Gastrocnemius medialis (tissue), 4 donors: ENCODE measurements around the gene CCDC92. TPM values are rescaled to one million over a fixed set of nuclear protein-coding genes. Genes with fewer than 3 reads are reported as not detected.

Experiments
- ATAC-seq, 2 donors: fragments of 150-250 bp; one replicate each; pipeline ENCODE4 v1.9.1; 2016
- DNase-seq, 2 donors: peaks; one replicate each; pipeline ENCODE4 v3.0.0-alpha.2; 2019
- H3K27ac ChIP-seq, 4 donors: fragments of 200-600 bp; sonication (generic); 1 replicate in 1 of 4; 2 replicates in 3 of 4; pipeline ENCODE4 v1.5.1; 2016 to 2018; ENCODE audit warnings: mild to moderate bottlenecking in 2 of 4, moderate library complexity in 1 of 4
- H3K27me3 ChIP-seq, 3 donors: fragments of 200-600 bp; sonication (generic) in 2 of 3; 1 replicate in 1 of 3; 2 replicates in 2 of 3; pipeline versions ENCODE4 v1.5.1 to v1.6.0; 2016 to 2019; ENCODE audit warnings: mild to moderate bottlenecking in 1 of 3, moderate library complexity in 1 of 3
- H3K36me3 ChIP-seq, 2 donors: fragments of 200-600 bp; sonication (generic) in 1 of 2; one replicate each; pipeline ENCODE4 v1.5.1; 2017 to 2018
- H3K4me1 ChIP-seq, 2 donors: fragments of 200-600 bp; sonication (generic) in 1 of 2; one replicate each; pipeline ENCODE4 v1.5.1; 2016 to 2017; ENCODE audit warnings: mild to moderate bottlenecking in 2 of 2
- H3K4me3 ChIP-seq, 4 donors: fragments of 200-600 bp; sonication (generic) in 3 of 4; 1 replicate in 1 of 4; 2 replicates in 3 of 4; pipeline ENCODE4 v1.5.1; 2016 to 2019; ENCODE audit warnings: mild to moderate bottlenecking in 2 of 4
- H3K9me3 ChIP-seq, 3 donors: fragments of 200-600 bp; sonication (generic) in 2 of 3; 1 replicate in 1 of 3; 2 replicates in 2 of 3; pipeline ENCODE4 v1.5.1; 2016 to 2019
- POLR2A ChIP-seq, 2 donors: fragments of 450-650 bp; IDR thresholded peaks; one replicate each; pipeline ENCODE4 v1.6.1; 2017; ENCODE audit warnings: antibody characterized with exemption in 2 of 2, mild to moderate bottlenecking in 2 of 2, moderate library complexity in 2 of 2
- in situ Hi-C, 4 donors: fragments of 200-750 bp; cut with MboI; loops; one replicate each; pipeline versions ENCODE4 v1.15.0 to v1.8.0; 2017; ENCODE audit warnings: low sequenced_read_pairs in 4 of 4
- intact Hi-C: fragments of 100-400 bp; cut with DNase I; formaldehyde crosslinking; loops from one replicate; pipeline ENCODE4 v1.15.1; 2023; ENCODE audit warnings: low total_unique reads
- total RNA-seq, 4 donors: library from RNA; depleted of rRNA; stranded (reverse); fragments of >200 nt; gene quantifications; one replicate each; pipeline versions ENCODE4 v1.1.0 to v1.2.3, GENCODE V29; 2016
- TF ChIP-seq, protein P1 (sequence below), 5 experiments: fragments of 450-650 bp in 3 of 5; fragments of 200-600 bp in 2 of 5; sonication (generic) in 2 of 5; IDR thresholded peaks in 4 of 5; conservative IDR thresholded peaks in 1 of 5; 1 replicate in 4 of 5; 2 replicates in 1 of 5; pipeline ENCODE4 v1.5.1; 2016 to 2019; ENCODE audit warnings: antibody characterized with exemption in 5 of 5, mild to moderate bottlenecking in 3 of 5, moderate library complexity in 3 of 5

The CCDC92 gene
- total RNA-seq, 4 donors from 2014 or later: 21.1 to 29.1 (median 23.7) TPM

DNA sequence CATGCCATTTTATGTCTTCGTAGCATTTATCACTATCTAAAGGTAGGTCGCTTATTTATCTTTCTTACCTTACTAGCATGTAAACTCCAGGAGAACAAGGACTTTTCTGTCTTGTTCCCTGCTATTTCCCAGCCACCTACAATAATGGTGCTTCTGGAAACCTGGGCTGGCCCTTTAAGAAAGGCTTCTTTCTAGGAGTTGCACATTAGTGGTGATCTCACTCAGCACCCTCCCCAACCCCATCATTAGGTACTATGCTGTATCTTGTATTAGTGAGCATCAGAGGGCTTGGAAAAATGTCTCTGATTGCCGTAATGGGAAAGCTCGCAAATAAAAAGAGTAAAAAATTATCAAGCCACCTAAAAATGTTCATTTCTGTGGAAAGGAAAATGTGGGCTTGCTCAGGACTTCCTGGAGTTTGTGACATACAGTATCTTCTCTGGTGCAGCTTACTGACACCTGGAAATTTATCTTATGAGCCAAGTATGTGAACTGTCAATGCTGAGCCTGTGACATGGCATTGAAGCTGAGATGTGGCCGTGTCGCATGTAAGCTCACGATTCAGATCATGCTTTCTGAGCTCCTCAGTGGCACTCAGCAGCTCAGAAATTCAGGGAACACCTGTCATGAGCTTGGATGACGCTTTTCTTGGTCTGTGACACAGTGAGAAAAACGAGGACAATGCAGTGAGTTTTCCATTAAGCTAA lies 12.4 kb downstream of the CCDC92 start:
- no peaks in the 10 kb centered on the region for H3K27me3 ChIP-seq
- no peak overlapping the region for H3K4me3 ChIP-seq
- DNase-seq (no peak), ATAC-seq (no peak)
- no peaks in the 10 kb centered on the region for H3K9me3 ChIP-seq
- H3K36me3 ChIP-seq: no peaks in the 10 kb centered on the region
- in situ Hi-C loops: no loop called here
- no peaks in the 10 kb centered on the region for H3K4me1 ChIP-seq
- H3K27ac ChIP-seq: no peak overlapping the region
- TF ChIP-seq, protein P1, sequence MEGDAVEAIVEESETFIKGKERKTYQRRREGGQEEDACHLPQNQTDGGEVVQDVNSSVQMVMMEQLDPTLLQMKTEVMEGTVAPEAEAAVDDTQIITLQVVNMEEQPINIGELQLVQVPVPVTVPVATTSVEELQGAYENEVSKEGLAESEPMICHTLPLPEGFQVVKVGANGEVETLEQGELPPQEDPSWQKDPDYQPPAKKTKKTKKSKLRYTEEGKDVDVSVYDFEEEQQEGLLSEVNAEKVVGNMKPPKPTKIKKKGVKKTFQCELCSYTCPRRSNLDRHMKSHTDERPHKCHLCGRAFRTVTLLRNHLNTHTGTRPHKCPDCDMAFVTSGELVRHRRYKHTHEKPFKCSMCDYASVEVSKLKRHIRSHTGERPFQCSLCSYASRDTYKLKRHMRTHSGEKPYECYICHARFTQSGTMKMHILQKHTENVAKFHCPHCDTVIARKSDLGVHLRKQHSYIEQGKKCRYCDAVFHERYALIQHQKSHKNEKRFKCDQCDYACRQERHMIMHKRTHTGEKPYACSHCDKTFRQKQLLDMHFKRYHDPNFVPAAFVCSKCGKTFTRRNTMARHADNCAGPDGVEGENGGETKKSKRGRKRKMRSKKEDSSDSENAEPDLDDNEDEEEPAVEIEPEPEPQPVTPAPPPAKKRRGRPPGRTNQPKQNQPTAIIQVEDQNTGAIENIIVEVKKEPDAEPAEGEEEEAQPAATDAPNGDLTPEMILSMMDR (IDR thresholded peaks at IDR 0.05 in 4 of 5, conservative IDR thresholded peaks at IDR 0.05 in 1 of 5): no peak
- no peak for TF ChIP-seq POLR2A (IDR thresholded peaks at IDR 0.05)
- intact Hi-C loops: no loop called here

DNA sequence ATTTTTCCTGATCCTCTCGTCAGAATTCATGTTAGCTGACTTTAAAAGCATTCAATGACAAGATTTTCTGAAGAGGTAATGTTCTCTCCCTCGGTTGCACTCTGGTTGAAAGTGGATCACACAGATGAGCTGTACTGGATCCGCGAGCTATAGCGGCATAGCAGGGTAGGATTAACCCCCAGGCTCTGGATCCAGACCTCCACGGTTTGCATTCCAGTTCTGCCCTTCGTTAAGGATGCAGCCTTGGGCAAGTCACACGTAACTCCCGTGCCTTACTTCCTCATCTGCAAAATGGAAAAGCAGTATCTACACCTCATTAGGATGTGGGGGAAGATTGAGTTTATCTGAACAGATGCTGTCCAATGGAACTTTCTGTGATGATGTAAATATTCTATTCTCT lies 13.8 kb downstream of the CCDC92 start:
- no peaks in the 10 kb centered on the region for H3K9me3 ChIP-seq
- in situ Hi-C loops (no loop called here), intact Hi-C loops (no loop called here)
- no peaks in the 10 kb centered on the region for H3K36me3 ChIP-seq
- TF ChIP-seq POLR2A (IDR thresholded peaks at IDR 0.05): no peak
- TF ChIP-seq, protein P1 (IDR thresholded peaks at IDR 0.05 in 4 of 5, conservative IDR thresholded peaks at IDR 0.05 in 1 of 5): no peak
- H3K27me3 ChIP-seq: no peaks in the 10 kb centered on the region
- no peak overlapping the region for H3K27ac ChIP-seq
- DNase-seq (no peak), ATAC-seq (no peak)
- no peaks in the 10 kb centered on the region for H3K4me1 ChIP-seq
- H3K4me3 ChIP-seq: no peak overlapping the region

DNA sequence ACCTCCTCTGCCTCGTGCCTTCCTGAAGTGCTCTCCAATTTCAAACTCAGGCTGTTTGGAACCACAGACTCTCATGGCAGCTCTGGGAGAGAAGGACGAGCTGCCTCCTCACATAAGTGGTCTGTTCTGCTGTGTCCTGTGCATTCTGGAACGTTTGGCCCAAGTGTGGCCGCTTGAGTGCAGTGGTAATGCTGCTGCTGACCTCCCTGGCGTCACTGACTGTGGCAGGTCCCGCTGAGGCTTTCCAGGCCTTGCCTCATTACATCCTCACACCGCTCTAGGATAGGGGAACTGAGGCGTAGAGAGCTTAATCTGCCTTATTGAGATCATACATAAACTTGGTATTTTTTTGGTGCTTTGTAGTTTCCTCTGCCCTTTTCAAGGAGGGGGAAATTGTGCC lies 14.2 kb downstream of the CCDC92 start:
- H3K27me3 ChIP-seq: no peaks in the 10 kb centered on the region
- no peak overlapping the region for H3K27ac ChIP-seq
- H3K36me3 ChIP-seq: no peaks in the 10 kb centered on the region
- H3K4me1 ChIP-seq: no peaks in the 10 kb centered on the region
- H3K4me3 ChIP-seq: no peak overlapping the region
- ATAC-seq (no peak), DNase-seq (no peak)
- intact Hi-C loops (no loop called here), in situ Hi-C loops (no loop called here)
- TF ChIP-seq, protein P1 (IDR thresholded peaks at IDR 0.05 in 4 of 5, conservative IDR thresholded peaks at IDR 0.05 in 1 of 5): no peak
- no peak for TF ChIP-seq POLR2A (IDR thresholded peaks at IDR 0.05)
- no peaks in the 10 kb centered on the region for H3K9me3 ChIP-seq

DNA sequence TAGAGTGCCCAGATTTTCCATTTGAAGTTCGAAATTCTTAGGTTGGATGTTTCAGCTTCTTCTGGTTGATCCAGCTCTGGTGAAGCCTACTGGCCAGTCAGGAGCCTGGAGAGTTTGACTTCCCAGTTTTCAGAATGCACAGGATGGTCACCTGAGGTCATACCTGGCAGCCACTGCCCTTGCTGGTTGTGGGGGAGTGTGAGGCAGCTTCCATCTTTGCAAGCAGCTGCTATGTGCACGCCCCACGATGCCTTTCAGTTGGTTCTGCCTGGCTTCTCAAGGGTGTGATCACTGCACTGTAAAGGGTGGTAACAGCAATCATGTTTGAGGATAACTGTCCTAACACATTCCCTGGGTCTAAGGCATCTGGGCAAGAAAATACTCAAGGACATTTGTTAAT lies 15.4 kb downstream of the CCDC92 start:
- Histone ChIP-seq H3K4me3 (no peak overlapping the region), H3K36me3 (no peaks in the 10 kb centered on the region), H3K27ac (no peak overlapping the region), H3K9me3 (no peaks in the 10 kb centered on the region), H3K4me1 (peaks cover 0 to under 1% of the 10 kb centered on the region in 2 donors), H3K27me3 (no peaks in the 10 kb centered on the region)
- in situ Hi-C loops (no loop called here), intact Hi-C loops (no loop called here)
- DNase-seq (no peak), ATAC-seq (no peak)
- TF ChIP-seq, protein P1 (IDR thresholded peaks at IDR 0.05 in 4 of 5, conservative IDR thresholded peaks at IDR 0.05 in 1 of 5): no peak
- TF ChIP-seq POLR2A (IDR thresholded peaks at IDR 0.05): no peak

DNA sequence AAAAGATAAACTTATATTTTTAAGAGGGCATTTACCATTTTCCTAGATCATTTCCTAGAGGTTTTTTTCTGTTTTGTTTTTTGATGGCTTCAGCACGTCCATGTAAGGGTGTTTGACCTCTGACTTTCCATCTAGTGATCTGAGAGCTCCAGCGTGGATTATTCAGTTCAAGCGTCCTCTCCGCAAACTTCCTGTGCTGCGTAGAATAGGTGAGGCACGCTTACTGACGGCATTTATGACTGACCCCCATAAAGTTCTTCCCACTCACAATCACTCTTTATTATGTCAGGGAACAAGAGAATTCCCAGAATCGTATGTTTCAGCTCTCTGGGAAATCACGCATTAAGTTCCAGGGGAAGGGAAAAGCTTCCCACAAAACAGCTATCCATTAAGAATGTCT lies 16.4 kb downstream of the CCDC92 start:
- DNase-seq (no peak), ATAC-seq (no peak)
- Histone ChIP-seq H3K4me1 (peaks cover 0 to 6% of the 10 kb centered on the region in 2 donors), H3K27me3 (no peaks in the 10 kb centered on the region), H3K9me3 (no peaks in the 10 kb centered on the region), H3K27ac (no peak overlapping the region), H3K4me3 (no peak overlapping the region), H3K36me3 (no peaks in the 10 kb centered on the region)
- TF ChIP-seq, protein P1 (IDR thresholded peaks at IDR 0.05 in 4 of 5, conservative IDR thresholded peaks at IDR 0.05 in 1 of 5): no peak
- TF ChIP-seq POLR2A (IDR thresholded peaks at IDR 0.05): no peak
- intact Hi-C loops (no loop called here), in situ Hi-C loops (no loop called here)
